WTC11 (cell line): ENCODE measurements around the gene ANTXR1. TPM values are rescaled to one million over a fixed set of nuclear protein-coding genes. Genes with fewer than 3 reads are reported as not detected.

ENCODE experiments used
- ATAC-seq: fragments of 200-7000 bp; cut with Tn5 transposase; 2 replicates; pipeline ENCODE4 v1.10.0; 2021; ENCODE audit warnings: mild to moderate bottlenecking, moderate library complexity
- CTCF ChIA-PET: fragments of 300-600 bp; sonication (Branson Sonifier 250); formaldehyde crosslinking; loops from one replicate; lab custom pipeline; 2021; ENCODE audit warnings: antibody characterized with exemption; lab: Charles Lee
- POLR2A ChIA-PET: fragments of 350-600 bp; sonication (Branson Sonifier 250); formaldehyde crosslinking; loops from one replicate; lab custom pipeline; 2021; ENCODE audit warnings: antibody characterized with exemption; lab: Charles Lee
- DNase-seq: peaks from one replicate; pipeline ENCODE4 v3.0.0; 2021; ENCODE audit warnings: low spot score
- H3K27ac Mint-ChIP-seq: 2 replicates; pipeline ENCODE4 v1.8.0; 2021; ENCODE audit warnings: mixed read lengths
- H3K27me3 Mint-ChIP-seq: 2 replicates; pipeline ENCODE4 v1.8.0; 2021; ENCODE audit warnings: low read depth, mild to moderate bottlenecking, moderate library complexity, mixed read lengths
- H3K36me3 Mint-ChIP-seq: 2 replicates; pipeline ENCODE4 v1.8.0; 2021; ENCODE audit warnings: mixed read lengths
- H3K4me1 Mint-ChIP-seq: 2 replicates; pipeline ENCODE4 v1.8.0; 2022; ENCODE audit warnings: mixed read lengths
- H3K4me3 Mint-ChIP-seq: 2 replicates; pipeline ENCODE4 v1.8.0; 2021; ENCODE audit warnings: mild to moderate bottlenecking, moderate library complexity, mixed read lengths
- H3K9me3 Mint-ChIP-seq: 2 replicates; pipeline ENCODE4 v1.8.0; 2021; ENCODE audit warnings: mixed read lengths
- ATF1 ChIP-seq: sonication (generic); formaldehyde crosslinking; IDR thresholded peaks from 2 replicates; pipeline ENCODE4 v1.8.1; 2023; ENCODE audit warnings: mild to moderate bottlenecking, moderate library complexity, missing genetic modification reagents
- CREB1 ChIP-seq: sonication (generic); formaldehyde crosslinking; IDR thresholded peaks from 2 replicates; pipeline ENCODE4 v1.8.0; 2023; ENCODE audit warnings: mild to moderate bottlenecking, missing genetic modification reagents
- E2F5 ChIP-seq: sonication (generic); formaldehyde crosslinking; IDR thresholded peaks from 2 replicates; pipeline ENCODE4 v1.8.1; 2022; ENCODE audit warnings: mild to moderate bottlenecking, moderate library complexity, missing genetic modification reagents
- ERG ChIP-seq: fragments of 250-450 bp; sonication (Bioruptor Pico); IDR thresholded peaks from 2 replicates; pipeline ENCODE4 v1.8.0; 2021; ENCODE audit warnings: mild to moderate bottlenecking
- ETV6 ChIP-seq: sonication (generic); formaldehyde crosslinking; IDR thresholded peaks from 2 replicates; pipeline ENCODE4 v1.8.1; 2022; ENCODE audit warnings: mild to moderate bottlenecking, missing genetic modification reagents
- GRHL2 ChIP-seq: fragments of 250-450 bp; sonication (Bioruptor Pico); IDR thresholded peaks from 2 replicates; pipeline ENCODE4 v1.8.0; 2022; ENCODE audit warnings: mild to moderate bottlenecking, moderate library complexity; ENCODE audit not compliant: insufficient replicate concordance, severe bottlenecking
- IRF2 ChIP-seq: sonication (generic); formaldehyde crosslinking; IDR thresholded peaks from 2 replicates; pipeline ENCODE4 v1.8.0; 2022; ENCODE audit warnings: low read depth, missing genetic modification reagents, borderline replicate concordance
- JAZF1 ChIP-seq: fragments of 250-450 bp; sonication (Bioruptor Pico); IDR thresholded peaks from 2 replicates; pipeline ENCODE4 v1.9.0; 2021; ENCODE audit warnings: moderate library complexity, mild to moderate bottlenecking, inconsistent platforms
- MLX ChIP-seq: sonication (generic); formaldehyde crosslinking; IDR thresholded peaks from 2 replicates; pipeline ENCODE4 v1.8.1; 2023; ENCODE audit warnings: mild to moderate bottlenecking, missing genetic modification reagents, moderate library complexity
- MXD4 ChIP-seq: fragments of 250-450 bp; sonication (Bioruptor Pico); IDR thresholded peaks from 2 replicates; pipeline ENCODE4 v1.8.0; 2021; ENCODE audit warnings: mild to moderate bottlenecking, moderate library complexity, borderline replicate concordance
- NR2C2 ChIP-seq: sonication (generic); formaldehyde crosslinking; IDR thresholded peaks from 2 replicates; pipeline ENCODE4 v1.8.0; 2022; ENCODE audit warnings: mild to moderate bottlenecking, missing genetic modification reagents
- NR3C1 ChIP-seq: sonication (generic); formaldehyde crosslinking; conservative IDR thresholded peaks from 2 replicates; pipeline ENCODE4 v1.8.1; 2023; ENCODE audit warnings: low read depth, mild to moderate bottlenecking, missing genetic modification reagents
- OVOL2 ChIP-seq: fragments of 250-450 bp; sonication (Bioruptor Pico); IDR thresholded peaks from 2 replicates; pipeline ENCODE4 v1.9.0; 2021; ENCODE audit warnings: mild to moderate bottlenecking, borderline replicate concordance
- TEAD1 ChIP-seq: sonication (generic); formaldehyde crosslinking; IDR thresholded peaks from 2 replicates; pipeline ENCODE4 v1.8.0; 2022; ENCODE audit warnings: mild to moderate bottlenecking, missing genetic modification reagents
- ZNF121 ChIP-seq: sonication (generic); formaldehyde crosslinking; IDR thresholded peaks from 2 replicates; pipeline ENCODE4 v1.8.0; 2023; ENCODE audit warnings: missing genetic modification reagents
- ZNF219 ChIP-seq: sonication (generic); formaldehyde crosslinking; IDR thresholded peaks from 2 replicates; pipeline ENCODE4 v1.8.0; 2023; ENCODE audit warnings: missing genetic modification reagents, mild to moderate bottlenecking, borderline replicate concordance
- ZNF232 ChIP-seq: sonication (generic); formaldehyde crosslinking; IDR thresholded peaks from 2 replicates; pipeline ENCODE4 v1.8.0; 2022; ENCODE audit warnings: mild to moderate bottlenecking, missing genetic modification reagents
- ZNF396 ChIP-seq: fragments of 250-450 bp; sonication (Bioruptor Pico); IDR thresholded peaks from 2 replicates; pipeline ENCODE4 v1.8.0; 2021; ENCODE audit warnings: mild to moderate bottlenecking, moderate library complexity, borderline replicate concordance
- total RNA-seq: library from RNA; stranded (reverse); gene quantifications from 3 replicates; pipeline ENCODE4 v1.2.3, GENCODE V29; 2021
- TF ChIP-seq, protein P1 (sequence below): fragments of 200-600 bp; IDR thresholded peaks from 2 replicates; pipeline ENCODE4 v1.8.0; 2022; ENCODE audit warnings: antibody characterized with exemption
- TF ChIP-seq, protein P2 (sequence below): fragments of 250-450 bp; sonication (Bioruptor Pico); IDR thresholded peaks from 2 replicates; pipeline ENCODE4 v1.9.0; 2021; ENCODE audit warnings: mild to moderate bottlenecking, borderline replicate concordance
- TF ChIP-seq, protein P3 (sequence below): sonication (generic); formaldehyde crosslinking; IDR thresholded peaks from 2 replicates; pipeline ENCODE4 v1.8.0; 2023; ENCODE audit warnings: missing genetic modification reagents
- TF ChIP-seq, protein P4 (sequence below): sonication (generic); formaldehyde crosslinking; IDR thresholded peaks from 2 replicates; pipeline ENCODE4 v1.8.0; 2022; ENCODE audit warnings: mild to moderate bottlenecking, missing genetic modification reagents
- TF ChIP-seq, protein P5 (sequence below): fragments of 250-450 bp; sonication (Bioruptor Pico); IDR thresholded peaks from 2 replicates; pipeline ENCODE4 v2.1.2; 2022; ENCODE audit warnings: mild to moderate bottlenecking, moderate library complexity

ANTXR1 gene
- total RNA-seq, 1 experiment from 2014 or later, result 30.0 TPM

GRCh38 chr2:69077252-69077950, 64.4 kb downstream of the ANTXR1 start:
- Mint-ChIP-seq H3K27ac (peak overlapping the region; percentile 77), H3K27me3 (no peaks in the 10 kb centered on the region), H3K4me3 (no peak overlapping the region), H3K9me3 (no peaks in the 10 kb centered on the region), H3K36me3 (peaks cover 22% of the 10 kb centered on the region), H3K4me1 (peaks cover 14% of the 10 kb centered on the region)
- TF ChIP-seq ETV6 (no peak), JAZF1 (CRISPR knock-in tag) (no peak), ZNF396 (CRISPR knock-in tag) (no peak), CREB1 (no peak), TEAD1 (CRISPR knock-in tag) (no peak), OVOL2 (no peak), GRHL2 (CRISPR knock-in tag) (no peak), ZNF232 (CRISPR knock-in tag) (no peak), ATF1 (CRISPR knock-in tag) (no peak), MLX (CRISPR knock-in tag) (no peak), ERG (CRISPR knock-in tag) (no peak), IRF2 (CRISPR knock-in tag) (no peak), ZNF121 (CRISPR knock-in tag) (no peak)
- TF ChIP-seq, protein P1, sequence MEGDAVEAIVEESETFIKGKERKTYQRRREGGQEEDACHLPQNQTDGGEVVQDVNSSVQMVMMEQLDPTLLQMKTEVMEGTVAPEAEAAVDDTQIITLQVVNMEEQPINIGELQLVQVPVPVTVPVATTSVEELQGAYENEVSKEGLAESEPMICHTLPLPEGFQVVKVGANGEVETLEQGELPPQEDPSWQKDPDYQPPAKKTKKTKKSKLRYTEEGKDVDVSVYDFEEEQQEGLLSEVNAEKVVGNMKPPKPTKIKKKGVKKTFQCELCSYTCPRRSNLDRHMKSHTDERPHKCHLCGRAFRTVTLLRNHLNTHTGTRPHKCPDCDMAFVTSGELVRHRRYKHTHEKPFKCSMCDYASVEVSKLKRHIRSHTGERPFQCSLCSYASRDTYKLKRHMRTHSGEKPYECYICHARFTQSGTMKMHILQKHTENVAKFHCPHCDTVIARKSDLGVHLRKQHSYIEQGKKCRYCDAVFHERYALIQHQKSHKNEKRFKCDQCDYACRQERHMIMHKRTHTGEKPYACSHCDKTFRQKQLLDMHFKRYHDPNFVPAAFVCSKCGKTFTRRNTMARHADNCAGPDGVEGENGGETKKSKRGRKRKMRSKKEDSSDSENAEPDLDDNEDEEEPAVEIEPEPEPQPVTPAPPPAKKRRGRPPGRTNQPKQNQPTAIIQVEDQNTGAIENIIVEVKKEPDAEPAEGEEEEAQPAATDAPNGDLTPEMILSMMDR, result no peak
- TF ChIP-seq, protein P2, sequence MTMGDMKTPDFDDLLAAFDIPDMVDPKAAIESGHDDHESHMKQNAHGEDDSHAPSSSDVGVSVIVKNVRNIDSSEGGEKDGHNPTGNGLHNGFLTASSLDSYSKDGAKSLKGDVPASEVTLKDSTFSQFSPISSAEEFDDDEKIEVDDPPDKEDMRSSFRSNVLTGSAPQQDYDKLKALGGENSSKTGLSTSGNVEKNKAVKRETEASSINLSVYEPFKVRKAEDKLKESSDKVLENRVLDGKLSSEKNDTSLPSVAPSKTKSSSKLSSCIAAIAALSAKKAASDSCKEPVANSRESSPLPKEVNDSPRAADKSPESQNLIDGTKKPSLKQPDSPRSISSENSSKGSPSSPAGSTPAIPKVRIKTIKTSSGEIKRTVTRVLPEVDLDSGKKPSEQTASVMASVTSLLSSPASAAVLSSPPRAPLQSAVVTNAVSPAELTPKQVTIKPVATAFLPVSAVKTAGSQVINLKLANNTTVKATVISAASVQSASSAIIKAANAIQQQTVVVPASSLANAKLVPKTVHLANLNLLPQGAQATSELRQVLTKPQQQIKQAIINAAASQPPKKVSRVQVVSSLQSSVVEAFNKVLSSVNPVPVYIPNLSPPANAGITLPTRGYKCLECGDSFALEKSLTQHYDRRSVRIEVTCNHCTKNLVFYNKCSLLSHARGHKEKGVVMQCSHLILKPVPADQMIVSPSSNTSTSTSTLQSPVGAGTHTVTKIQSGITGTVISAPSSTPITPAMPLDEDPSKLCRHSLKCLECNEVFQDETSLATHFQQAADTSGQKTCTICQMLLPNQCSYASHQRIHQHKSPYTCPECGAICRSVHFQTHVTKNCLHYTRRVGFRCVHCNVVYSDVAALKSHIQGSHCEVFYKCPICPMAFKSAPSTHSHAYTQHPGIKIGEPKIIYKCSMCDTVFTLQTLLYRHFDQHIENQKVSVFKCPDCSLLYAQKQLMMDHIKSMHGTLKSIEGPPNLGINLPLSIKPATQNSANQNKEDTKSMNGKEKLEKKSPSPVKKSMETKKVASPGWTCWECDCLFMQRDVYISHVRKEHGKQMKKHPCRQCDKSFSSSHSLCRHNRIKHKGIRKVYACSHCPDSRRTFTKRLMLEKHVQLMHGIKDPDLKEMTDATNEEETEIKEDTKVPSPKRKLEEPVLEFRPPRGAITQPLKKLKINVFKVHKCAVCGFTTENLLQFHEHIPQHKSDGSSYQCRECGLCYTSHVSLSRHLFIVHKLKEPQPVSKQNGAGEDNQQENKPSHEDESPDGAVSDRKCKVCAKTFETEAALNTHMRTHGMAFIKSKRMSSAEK (CRISPR knock-in tag), result no peak
- TF ChIP-seq, protein P3, sequence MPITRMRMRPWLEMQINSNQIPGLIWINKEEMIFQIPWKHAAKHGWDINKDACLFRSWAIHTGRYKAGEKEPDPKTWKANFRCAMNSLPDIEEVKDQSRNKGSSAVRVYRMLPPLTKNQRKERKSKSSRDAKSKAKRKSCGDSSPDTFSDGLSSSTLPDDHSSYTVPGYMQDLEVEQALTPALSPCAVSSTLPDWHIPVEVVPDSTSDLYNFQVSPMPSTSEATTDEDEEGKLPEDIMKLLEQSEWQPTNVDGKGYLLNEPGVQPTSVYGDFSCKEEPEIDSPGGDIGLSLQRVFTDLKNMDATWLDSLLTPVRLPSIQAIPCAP (CRISPR knock-in tag), result no peak
- ChIA-PET CTCF (no interaction called here), POLR2A (no interaction called here)
- no peak for DNase-seq
- peak; percentile 71 for ATAC-seq

DNA sequence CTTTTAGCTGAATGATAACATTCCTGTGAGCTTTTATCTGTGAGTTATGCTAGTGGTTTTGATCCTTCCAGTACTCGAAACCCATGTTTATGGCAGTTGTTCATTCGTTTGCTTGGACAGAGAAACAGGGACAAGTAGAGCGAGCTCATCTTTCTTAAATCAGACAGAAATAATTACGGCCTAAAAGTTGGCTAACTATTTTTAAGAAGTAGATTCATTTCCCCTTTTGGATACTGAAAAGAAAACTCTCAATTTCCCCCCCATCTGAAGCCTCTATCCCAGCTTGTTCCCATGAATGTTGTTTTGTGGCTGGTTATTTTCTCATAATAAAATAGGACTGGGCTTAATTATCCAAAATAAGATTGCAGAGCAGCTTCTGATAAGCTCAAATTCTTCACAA, 67.1 kb downstream of the ANTXR1 start:
- no peak overlapping the region for H3K4me3 Mint-ChIP-seq
- CTCF ChIA-PET, result no interaction called here
- POLR2A ChIA-PET, result no interaction called here
- no peaks in the 10 kb centered on the region for H3K27me3 Mint-ChIP-seq
- 0 out of 2 replicates have a peak overlapping the region, but pooled peaks have one; percentile 5 for H3K27ac Mint-ChIP-seq
- no peak for DNase-seq
- H3K4me1 Mint-ChIP-seq, result peaks cover 14% of the 10 kb centered on the region
- no peak for ATAC-seq
- H3K36me3 Mint-ChIP-seq, result peaks cover 22% of the 10 kb centered on the region
- no peaks in the 10 kb centered on the region for H3K9me3 Mint-ChIP-seq
- TF ChIP-seq ZNF121 (CRISPR knock-in tag), result no peak
- TF ChIP-seq MXD4 (CRISPR knock-in tag), result no peak
- TF ChIP-seq, protein P4, sequence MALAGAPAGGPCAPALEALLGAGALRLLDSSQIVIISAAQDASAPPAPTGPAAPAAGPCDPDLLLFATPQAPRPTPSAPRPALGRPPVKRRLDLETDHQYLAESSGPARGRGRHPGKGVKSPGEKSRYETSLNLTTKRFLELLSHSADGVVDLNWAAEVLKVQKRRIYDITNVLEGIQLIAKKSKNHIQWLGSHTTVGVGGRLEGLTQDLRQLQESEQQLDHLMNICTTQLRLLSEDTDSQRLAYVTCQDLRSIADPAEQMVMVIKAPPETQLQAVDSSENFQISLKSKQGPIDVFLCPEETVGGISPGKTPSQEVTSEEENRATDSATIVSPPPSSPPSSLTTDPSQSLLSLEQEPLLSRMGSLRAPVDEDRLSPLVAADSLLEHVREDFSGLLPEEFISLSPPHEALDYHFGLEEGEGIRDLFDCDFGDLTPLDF (CRISPR knock-in tag), result no peak
- no peak for TF ChIP-seq ZNF219 (CRISPR knock-in tag)
- TF ChIP-seq ZNF396 (CRISPR knock-in tag), result no peak
- TF ChIP-seq, protein P5, sequence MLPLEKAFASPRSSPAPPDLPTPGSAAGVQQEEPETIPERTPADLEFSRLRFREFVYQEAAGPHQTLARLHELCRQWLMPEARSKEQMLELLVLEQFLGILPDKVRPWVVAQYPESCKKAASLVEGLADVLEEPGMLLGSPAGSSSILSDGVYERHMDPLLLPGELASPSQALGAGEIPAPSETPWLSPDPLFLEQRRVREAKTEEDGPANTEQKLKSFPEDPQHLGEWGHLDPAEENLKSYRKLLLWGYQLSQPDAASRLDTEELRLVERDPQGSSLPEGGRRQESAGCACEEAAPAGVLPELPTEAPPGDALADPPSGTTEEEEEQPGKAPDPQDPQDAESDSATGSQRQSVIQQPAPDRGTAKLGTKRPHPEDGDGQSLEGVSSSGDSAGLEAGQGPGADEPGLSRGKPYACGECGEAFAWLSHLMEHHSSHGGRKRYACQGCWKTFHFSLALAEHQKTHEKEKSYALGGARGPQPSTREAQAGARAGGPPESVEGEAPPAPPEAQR (CRISPR knock-in tag), result no peak
- TF ChIP-seq NR3C1, result no peak
- no peak for TF ChIP-seq NR2C2 (CRISPR knock-in tag)
- no peak for TF ChIP-seq JAZF1 (CRISPR knock-in tag)
- TF ChIP-seq E2F5 (CRISPR knock-in tag), result no peak
